ENCODE data around the gene RXRA. TPM values are rescaled to one million over a fixed set of nuclear protein-coding genes. Genes with fewer than 3 reads are reported as not detected.

Gene RXRA
- total RNA-seq, 1 donor from 2014 or later = 20.5 TPM

GRCh38 chr9:134332266-134332665, 6.0 kb downstream of the RXRA start:
- H3K4me3 Mint-ChIP-seq (ENCODE audit: unreplicated experiment) = no peak overlapping the region
- peaks cover 4% of the 10 kb centered on the region for H3K9me3 Mint-ChIP-seq (ENCODE audit: unreplicated experiment)
- H3K27me3 Mint-ChIP-seq (ENCODE audit: unreplicated experiment) = peaks cover 5% of the 10 kb centered on the region
- H3K36me3 Mint-ChIP-seq (ENCODE audit: unreplicated experiment) = no peaks in the 10 kb centered on the region
- no peak overlapping the region for H3K27ac Mint-ChIP-seq (ENCODE audit: unreplicated experiment)
- peaks cover 16% of the 10 kb centered on the region for H3K4me1 Mint-ChIP-seq (ENCODE audit: low read depth, unreplicated experiment)
- TF ChIP-seq, protein P1, sequence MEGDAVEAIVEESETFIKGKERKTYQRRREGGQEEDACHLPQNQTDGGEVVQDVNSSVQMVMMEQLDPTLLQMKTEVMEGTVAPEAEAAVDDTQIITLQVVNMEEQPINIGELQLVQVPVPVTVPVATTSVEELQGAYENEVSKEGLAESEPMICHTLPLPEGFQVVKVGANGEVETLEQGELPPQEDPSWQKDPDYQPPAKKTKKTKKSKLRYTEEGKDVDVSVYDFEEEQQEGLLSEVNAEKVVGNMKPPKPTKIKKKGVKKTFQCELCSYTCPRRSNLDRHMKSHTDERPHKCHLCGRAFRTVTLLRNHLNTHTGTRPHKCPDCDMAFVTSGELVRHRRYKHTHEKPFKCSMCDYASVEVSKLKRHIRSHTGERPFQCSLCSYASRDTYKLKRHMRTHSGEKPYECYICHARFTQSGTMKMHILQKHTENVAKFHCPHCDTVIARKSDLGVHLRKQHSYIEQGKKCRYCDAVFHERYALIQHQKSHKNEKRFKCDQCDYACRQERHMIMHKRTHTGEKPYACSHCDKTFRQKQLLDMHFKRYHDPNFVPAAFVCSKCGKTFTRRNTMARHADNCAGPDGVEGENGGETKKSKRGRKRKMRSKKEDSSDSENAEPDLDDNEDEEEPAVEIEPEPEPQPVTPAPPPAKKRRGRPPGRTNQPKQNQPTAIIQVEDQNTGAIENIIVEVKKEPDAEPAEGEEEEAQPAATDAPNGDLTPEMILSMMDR (IDR thresholded peaks at IDR 0.05; ENCODE audit: partially characterized antibody, unreplicated experiment) = no peak
- no peak for DNase-seq

GRCh38 chr9:134332841-134333233, 6.6 kb downstream of the RXRA start:
- Mint-ChIP-seq H3K4me1 (ENCODE audit: low read depth, unreplicated experiment) (peaks cover 18% of the 10 kb centered on the region), H3K4me3 (ENCODE audit: unreplicated experiment) (no peak overlapping the region), H3K27me3 (ENCODE audit: unreplicated experiment) (peaks cover 10% of the 10 kb centered on the region), H3K36me3 (ENCODE audit: unreplicated experiment) (no peaks in the 10 kb centered on the region), H3K9me3 (ENCODE audit: unreplicated experiment) (peaks cover 6% of the 10 kb centered on the region), H3K27ac (ENCODE audit: unreplicated experiment) (no peak overlapping the region)
- TF ChIP-seq, protein P1 (IDR thresholded peaks at IDR 0.05; ENCODE audit: partially characterized antibody, unreplicated experiment) = no peak
- no peak for DNase-seq

- Mint-ChIP-seq H3K27ac (ENCODE audit: unreplicated experiment) (no peak overlapping the region), H3K36me3 (ENCODE audit: unreplicated experiment) (no peaks in the 10 kb centered on the region), H3K4me1 (ENCODE audit: low read depth, unreplicated experiment) (peaks cover 18% of the 10 kb centered on the region), H3K4me3 (ENCODE audit: unreplicated experiment) (no peak overlapping the region), H3K27me3 (ENCODE audit: unreplicated experiment) (peaks cover 10% of the 10 kb centered on the region), H3K9me3 (ENCODE audit: unreplicated experiment) (peaks cover 6% of the 10 kb centered on the region)
- DNase-seq = peak; percentile 73
- TF ChIP-seq, protein P1 (IDR thresholded peaks at IDR 0.05; ENCODE audit: partially characterized antibody, unreplicated experiment) = no peak
Measured at GRCh38 chr9:134333234-134333873, 7.1 kb downstream of the RXRA start.

GRCh38 chr9:134333874-134334581, 7.8 kb downstream of the RXRA start:
- Mint-ChIP-seq H3K36me3 (ENCODE audit: unreplicated experiment) (no peaks in the 10 kb centered on the region), H3K27me3 (ENCODE audit: unreplicated experiment) (peaks cover 10% of the 10 kb centered on the region), H3K9me3 (ENCODE audit: unreplicated experiment) (peaks cover 6% of the 10 kb centered on the region), H3K4me3 (ENCODE audit: unreplicated experiment) (no peak overlapping the region), H3K4me1 (ENCODE audit: low read depth, unreplicated experiment) (peaks cover 17% of the 10 kb centered on the region), H3K27ac (ENCODE audit: unreplicated experiment) (no peak overlapping the region)
- DNase-seq = no peak
- TF ChIP-seq, protein P1 (IDR thresholded peaks at IDR 0.05; ENCODE audit: partially characterized antibody, unreplicated experiment) = no peak

- DNase-seq = no peak
- H3K4me3 Mint-ChIP-seq (ENCODE audit: unreplicated experiment) = no peak overlapping the region
- H3K36me3 Mint-ChIP-seq (ENCODE audit: unreplicated experiment) = no peaks in the 10 kb centered on the region
- TF ChIP-seq, protein P1 (IDR thresholded peaks at IDR 0.05; ENCODE audit: partially characterized antibody, unreplicated experiment) = no peak
- no peak overlapping the region for H3K27ac Mint-ChIP-seq (ENCODE audit: unreplicated experiment)
- H3K4me1 Mint-ChIP-seq (ENCODE audit: low read depth, unreplicated experiment) = peaks cover 11% of the 10 kb centered on the region
- peaks cover 10% of the 10 kb centered on the region for H3K27me3 Mint-ChIP-seq (ENCODE audit: unreplicated experiment)
- H3K9me3 Mint-ChIP-seq (ENCODE audit: unreplicated experiment) = peaks cover 6% of the 10 kb centered on the region
Measured at GRCh38 chr9:134335061-134335460, 8.8 kb downstream of the RXRA start.

All from glutamatergic neuron (in vitro differentiated cells).